Measurements from ENCODE around the gene ATF3. TPM values are rescaled to one million over a fixed set of nuclear protein-coding genes. Genes with fewer than 3 reads are reported as not detected.
A peak's percentile ranks its signal among the peaks of the same experiment; 100 is the strongest.
"Not testable (repeated sequence)": the region's sequence is repeated elsewhere in the genome, so short reads cannot be mapped to it uniquely, and the experiment has no call there.

ATF3 gene
- total RNA-seq, 1 donor from 2014 or later, result 3.1 TPM

GRCh38 chr1:212628046-212628445 lies 19.5 kb downstream of the ATF3 start:
- DNase-seq, result no peak

- no peak for DNase-seq
Measured at GRCh38 chr1:212628813-212629415, 20.4 kb downstream of the ATF3 start.

GRCh38 chr1:212629450-212630157 lies 21.0 kb downstream of the ATF3 start:
- DNase-seq, result no peak

- peak; percentile 24 for DNase-seq
Measured at GRCh38 chr1:212630158-212630900, 21.8 kb downstream of the ATF3 start.

GRCh38 chr1:212633161-212633560 lies 24.6 kb downstream of the ATF3 start:
- DNase-seq, result no peak

GRCh38 chr1:212634252-212634651 lies 25.7 kb downstream of the ATF3 start:
- DNase-seq, result no peak

- DNase-seq, result no peak
Measured at GRCh38 chr1:212635141-212635631, 26.6 kb downstream of the ATF3 start.

- peak; percentile 28 for DNase-seq
Measured at GRCh38 chr1:212637902-212638301, 29.3 kb downstream of the ATF3 start.

- DNase-seq, result peak; percentile 5
Measured at GRCh38 chr1:212638492-212639151, 30.1 kb downstream of the ATF3 start.

GRCh38 chr1:212639524-212639923 lies 31.0 kb downstream of the ATF3 start:
- DNase-seq, result not testable (repeated sequence)

- DNase-seq, result no peak
Measured at GRCh38 chr1:212640223-212640878, 31.8 kb downstream of the ATF3 start.

GRCh38 chr1:212641956-212642355 lies 33.4 kb downstream of the ATF3 start:
- DNase-seq, result no peak

- no peak for DNase-seq
Measured at GRCh38 chr1:212643877-212644276, 35.3 kb downstream of the ATF3 start.

- DNase-seq, result no peak
Measured at GRCh38 chr1:212644866-212645545, 36.4 kb downstream of the ATF3 start.

GRCh38 chr1:212645546-212646543 lies 37.3 kb downstream of the ATF3 start:
- no peak for DNase-seq

- no peak for DNase-seq
Measured at GRCh38 chr1:212646588-212646987, 38.0 kb downstream of the ATF3 start.

- DNase-seq, result no peak
Measured at GRCh38 chr1:212647004-212647403, 38.4 kb downstream of the ATF3 start.

- DNase-seq, result no peak
Measured at GRCh38 chr1:212648431-212648830, 39.9 kb downstream of the ATF3 start.

GRCh38 chr1:212649020-212649419 lies 40.5 kb downstream of the ATF3 start:
- DNase-seq, result no peak

GRCh38 chr1:212650228-212650627 lies 41.7 kb downstream of the ATF3 start:
- DNase-seq, result no peak

Measured in occipital lobe (tissue), 2 donors.